Neural cell (in vitro differentiated cells): ENCODE results near the gene CEP97.

ENCODE experiments used
- CTCF ChIP-seq: fragments of 450-650 bp; IDR thresholded peaks from 2 replicates; pipeline ENCODE4 v1.5.1; 2014; ENCODE audit warnings: antibody characterized with exemption, mild to moderate bottlenecking, moderate library complexity; ENCODE audit not compliant: poor library complexity, severe bottlenecking
- EZH2 ChIP-seq: fragments of 200-600, 300-800 bp; shearing (Covaris generic), sonication (generic); IDR thresholded peaks from 2 replicates; pipeline ENCODE4 v1.6.1; 2014; ENCODE audit warnings: antibody characterized with exemption, low read length, borderline replicate concordance, mild to moderate bottlenecking; ENCODE audit not compliant: insufficient read depth, poor library complexity, severe bottlenecking
- MXI1 ChIP-seq: fragments of 450-650 bp; conservative IDR thresholded peaks from 2 replicates; pipeline ENCODE4 v1.6.1; 2014; ENCODE audit warnings: antibody characterized with exemption, mild to moderate bottlenecking; ENCODE audit not compliant: poor library complexity, severe bottlenecking
- POLR2AphosphoS5 ChIP-seq: IDR thresholded peaks from 2 replicates; pipeline ENCODE4 v1.6.1; 2012
- RAD21 ChIP-seq: fragments of 450-650 bp; conservative IDR thresholded peaks from 2 replicates; pipeline ENCODE4 v1.6.1; 2014; ENCODE audit warnings: antibody characterized with exemption, mild to moderate bottlenecking, moderate library complexity
- SMC3 ChIP-seq: fragments of 450-650 bp; conservative IDR thresholded peaks from 2 replicates; pipeline ENCODE4 v1.6.1; 2014; ENCODE audit warnings: antibody characterized with exemption, mild to moderate bottlenecking, moderate library complexity; ENCODE audit not compliant: poor library complexity
- TAF1 ChIP-seq: IDR thresholded peaks from 2 replicates; pipeline ENCODE4 v1.6.1; 2012; ENCODE audit warnings: low read depth

- no peak for TF ChIP-seq TAF1
- TF ChIP-seq MXI1 = no peak
- no peak for TF ChIP-seq EZH2
- TF ChIP-seq CTCF = no peak
- no peak for TF ChIP-seq SMC3
- no peak for TF ChIP-seq RAD21
- no peak for TF ChIP-seq POLR2AphosphoS5
Measured at GRCh38 chr3:101729586-101729985, 5.2 kb downstream of the CEP97 start.
